ENCODE measurements around the gene RAET1G.

- TF ChIP-seq CTCF (IDR thresholded peaks at IDR 0.05), result no peak
- TF ChIP-seq POLR2A (IDR thresholded peaks at IDR 0.05), result no peak
- no peak for TF ChIP-seq POLR2AphosphoS5 (IDR thresholded peaks at IDR 0.05)
- TF ChIP-seq EP300 (IDR thresholded peaks at IDR 0.05), result no peak
These were observed 53.5 kb downstream of the RAET1G start for GRCh38 chr6:149869275-149869892.

Measured in upper lobe of left lung (tissue), 4 donors.